HG02970 (cell line): ENCODE results near the gene MYPOP.

ENCODE experiments used
- ATAC-seq: cut with Tn5 transposase; IDR thresholded peaks from one replicate; pipeline ENCODE4 v1.9.1; 2021; ENCODE audit warnings: mild to moderate bottlenecking, moderate library complexity, moderate number of reproducible peaks; ENCODE audit not compliant: unreplicated experiment, low FRiP score

The MYPOP gene

DNA sequence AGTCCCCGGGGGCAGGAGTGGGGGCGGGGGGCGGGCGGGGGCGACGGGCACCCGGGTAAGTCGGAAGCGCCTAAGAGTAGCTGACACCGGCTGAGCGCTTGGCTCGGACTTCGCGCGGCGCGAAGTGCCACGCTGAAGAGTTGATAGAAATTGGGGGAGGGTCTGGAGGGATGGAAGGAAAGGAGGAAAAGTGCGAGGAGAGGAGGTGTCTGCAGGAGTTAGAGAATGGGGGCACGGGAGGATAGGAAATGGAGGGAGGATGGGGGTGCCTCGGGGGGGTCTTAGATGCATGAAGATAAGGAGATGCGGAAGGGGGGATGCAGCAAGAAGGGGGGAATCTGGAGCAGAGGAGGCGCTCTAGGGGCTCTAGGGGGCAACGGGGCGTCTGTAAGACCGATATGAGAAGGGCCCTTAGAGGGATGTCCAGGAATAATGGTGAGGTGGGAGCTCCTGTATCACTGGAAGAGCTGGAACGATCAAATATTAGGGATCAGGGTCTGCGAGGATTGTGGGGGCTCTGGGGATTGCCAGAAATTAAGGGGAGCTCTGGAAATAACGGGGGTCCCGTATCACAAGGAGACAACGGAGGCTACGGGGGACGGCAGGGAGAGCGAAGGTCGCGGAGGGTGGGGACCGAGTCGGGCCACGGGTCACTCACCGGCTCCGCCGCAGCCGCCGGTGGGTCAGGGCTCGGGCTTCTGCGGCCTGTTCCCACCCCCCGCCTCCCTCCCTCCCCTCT lies at the start of gene MYPOP:
TSS of gene MYPOP (minus strand) at position 702 of the 739 bp plus-strand sequence. CDS start 840 bp downstream, outside the sequence.
- no peak for ATAC-seq

GRCh38 chr19:45947926-45948325 lies 45.5 kb upstream of the MYPOP start:
- ATAC-seq = no peak

- no peak for ATAC-seq
Measured at GRCh38 chr19:45940515-45940805, 38.0 kb upstream of the MYPOP start.

DNA sequence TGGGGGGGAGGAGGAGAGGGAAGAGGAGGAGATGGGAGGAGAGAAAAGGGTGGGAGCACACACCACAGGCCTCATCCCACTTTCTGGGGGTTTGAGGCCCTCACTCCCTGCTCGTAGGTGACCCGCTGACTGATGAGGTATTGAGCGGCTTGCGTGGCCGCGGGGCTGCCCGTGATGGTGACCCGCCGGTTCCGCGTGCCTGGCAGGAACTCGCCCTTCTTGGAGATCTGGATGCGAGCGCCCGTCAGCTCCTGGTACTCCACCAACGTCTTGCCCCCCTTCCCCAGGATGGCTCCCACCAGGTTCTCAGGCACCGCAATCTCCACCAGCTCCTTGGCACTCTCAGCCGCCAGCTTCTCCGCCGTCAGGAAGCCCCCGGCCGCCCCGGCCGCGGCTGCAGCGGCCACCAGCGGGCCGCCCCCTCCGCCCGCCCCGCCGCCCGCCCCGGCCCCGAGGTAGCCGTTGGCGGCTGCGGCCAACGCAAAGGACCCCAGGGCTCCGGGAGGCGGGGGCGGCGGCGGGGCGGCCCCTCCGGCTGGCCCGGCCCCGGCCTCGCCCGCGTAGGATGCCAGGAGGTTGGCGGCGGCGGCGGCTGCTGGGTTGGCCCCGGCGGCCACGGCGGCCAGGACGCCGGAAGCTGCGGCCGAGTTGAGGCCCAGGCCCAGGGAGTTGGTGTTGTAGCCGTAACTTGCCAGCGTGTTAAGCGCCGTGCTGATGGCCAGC lies 37.5 kb upstream of the MYPOP start:
- ATAC-seq = no peak

DNA sequence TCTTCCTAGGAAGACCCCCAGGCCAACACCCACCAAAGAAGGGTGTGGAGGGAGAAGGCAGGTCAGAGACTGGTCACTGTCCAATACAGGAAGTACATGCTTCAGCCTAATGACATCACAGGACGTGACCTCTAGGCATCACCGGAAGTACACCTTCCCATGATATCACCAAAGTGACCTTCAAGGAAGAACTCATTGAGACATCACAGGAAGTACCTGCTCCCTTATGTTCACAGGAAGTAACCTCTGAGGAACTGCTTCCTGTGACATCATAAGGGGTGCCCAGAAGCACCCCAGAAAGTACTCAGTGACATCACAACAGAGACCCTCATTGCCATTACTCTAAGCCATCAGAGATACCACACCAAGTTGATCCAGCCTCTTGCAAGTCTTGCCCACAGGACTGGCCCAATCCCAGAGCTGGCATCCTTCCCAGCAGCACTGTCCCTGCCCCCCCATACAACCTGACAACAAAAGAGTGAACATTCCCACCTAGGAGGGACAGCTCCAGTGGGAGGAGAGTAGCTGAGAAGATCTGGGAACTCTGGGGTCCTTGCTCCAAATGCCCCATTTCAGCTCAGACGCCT lies 36.4 kb upstream of the MYPOP start:
- no peak for ATAC-seq

DNA sequence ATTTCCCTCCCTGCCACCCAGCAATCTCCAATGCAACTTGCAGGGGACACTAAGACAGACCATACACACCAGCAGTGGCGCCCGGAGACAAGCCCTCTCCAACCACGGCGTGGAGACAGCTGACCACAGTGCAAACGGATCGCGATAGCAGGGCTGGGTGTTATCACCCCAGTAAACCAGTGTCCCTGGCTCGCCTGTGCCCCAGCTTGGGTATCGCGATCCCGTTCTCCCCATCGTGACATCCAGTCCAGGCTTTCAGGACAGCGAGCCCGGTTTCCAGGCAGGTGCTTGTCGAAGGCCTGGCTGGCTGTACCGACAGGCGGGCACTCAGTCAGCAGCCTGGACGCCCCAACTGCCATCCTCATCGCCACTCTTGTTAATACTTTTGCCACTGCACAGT lies 32.9 kb upstream of the MYPOP start:
- ATAC-seq = no peak

- ATAC-seq = no peak
Measured at GRCh38 chr19:45934551-45935230, 32.3 kb upstream of the MYPOP start.

DNA sequence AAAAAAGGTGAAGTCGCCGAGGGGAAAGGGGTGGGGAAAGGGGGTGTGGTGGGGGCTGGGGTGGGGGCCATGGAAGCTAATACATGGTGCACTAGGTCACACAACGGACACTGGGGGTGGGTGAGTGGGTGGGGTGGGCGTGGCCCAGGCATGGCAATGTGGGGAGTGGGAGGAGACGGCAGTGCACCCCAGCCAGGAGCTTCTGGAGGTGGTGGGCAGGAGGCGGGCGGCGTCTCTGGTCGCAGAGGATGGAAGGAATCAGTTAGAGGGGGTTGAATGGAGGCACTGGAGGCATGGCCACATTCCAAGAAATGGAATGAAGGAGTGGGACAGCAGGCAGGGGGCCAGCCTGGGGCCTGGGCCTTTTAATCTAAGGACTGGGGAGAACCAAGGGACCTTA lies 31.3 kb upstream of the MYPOP start:
- no peak for ATAC-seq

DNA sequence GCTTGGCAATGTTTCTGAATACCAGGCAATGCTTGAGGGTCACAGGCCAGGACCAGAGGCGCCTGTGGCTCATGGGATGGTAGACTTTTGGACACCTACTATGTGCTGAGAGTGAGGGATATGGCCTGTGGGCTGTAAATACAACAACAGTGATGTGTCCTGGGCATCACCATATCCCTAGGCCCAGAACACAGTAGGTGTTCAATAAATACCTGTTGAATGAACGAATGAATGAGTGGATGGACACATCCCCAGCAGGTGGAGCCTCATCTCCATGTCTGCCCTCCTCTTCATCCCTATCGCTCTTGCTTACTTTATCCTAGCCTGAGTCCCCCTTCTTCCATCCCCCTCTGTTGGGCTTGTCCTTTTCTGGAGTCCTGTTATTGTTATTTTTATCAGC lies 28.6 kb upstream of the MYPOP start:
- ATAC-seq = no peak

GRCh38 chr19:45929247-45929646 lies 26.8 kb upstream of the MYPOP start:
- no peak for ATAC-seq

- ATAC-seq = peak; percentile 79
Measured at GRCh38 chr19:45927565-45928261, 25.3 kb upstream of the MYPOP start.

DNA sequence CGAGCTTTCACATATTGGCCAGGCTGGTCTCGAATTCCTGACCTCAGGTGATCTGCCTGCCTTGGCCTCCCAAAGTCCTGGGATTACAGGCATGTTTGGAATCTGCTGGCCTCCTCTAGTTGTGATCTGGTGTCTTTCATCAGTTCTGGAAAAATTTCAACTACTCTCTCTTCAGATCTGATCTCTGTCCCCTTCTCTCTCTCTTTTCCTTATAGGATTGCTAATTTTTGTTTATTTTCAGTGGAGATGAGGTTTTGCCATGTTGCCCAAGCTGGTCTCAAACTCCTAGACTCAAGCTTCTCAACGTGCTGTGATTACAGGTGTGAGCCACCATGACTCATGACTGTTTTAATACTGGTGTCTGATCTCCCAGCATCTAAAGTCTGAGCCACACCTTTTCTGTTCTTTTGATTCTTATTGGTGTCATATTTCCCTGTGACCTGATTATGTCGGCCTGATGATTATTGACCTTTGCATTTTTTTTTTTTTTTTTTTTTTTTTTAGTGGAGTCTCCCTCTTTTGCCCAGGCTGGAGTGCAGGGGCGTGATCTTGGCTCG lies 22.6 kb upstream of the MYPOP start:
- ATAC-seq = no peak

- no peak for ATAC-seq
Measured at GRCh38 chr19:45922281-45922680, 19.9 kb upstream of the MYPOP start.

- no peak for ATAC-seq
Measured at GRCh38 chr19:45920458-45920857, 18.0 kb upstream of the MYPOP start.

- ATAC-seq = no peak
Measured at GRCh38 chr19:45919678-45920077, 17.3 kb upstream of the MYPOP start.

DNA sequence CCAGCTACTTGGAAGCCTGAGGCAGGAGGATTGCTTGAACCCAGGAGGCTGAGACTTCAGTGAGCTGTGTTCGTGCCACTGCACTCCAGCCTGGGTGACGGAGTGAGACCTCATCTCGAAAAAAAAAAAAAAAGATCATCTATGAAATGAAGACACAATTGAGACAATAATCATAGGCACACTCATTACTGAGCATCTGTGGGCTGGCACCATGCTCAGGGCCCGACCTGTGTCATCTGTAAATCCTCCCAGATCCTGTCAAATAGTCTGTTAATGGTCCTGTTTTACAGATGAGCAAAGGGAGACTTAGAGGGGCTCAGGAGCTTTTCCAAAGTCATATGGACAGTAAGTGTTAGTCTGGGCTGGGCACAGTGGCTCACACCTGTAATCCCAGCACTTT lies 16.3 kb upstream of the MYPOP start:
- no peak for ATAC-seq

GRCh38 chr19:45917421-45918091 lies 15.1 kb upstream of the MYPOP start:
- ATAC-seq = no peak

- ATAC-seq = no peak
Measured at GRCh38 chr19:45913874-45914830, 11.7 kb upstream of the MYPOP start, which contains the start of gene NANOS2. Gene NANOS2 (minus strand): TSS chr19:45914778. CDS start chr19:45914693, 85 bp downstream.

DNA sequence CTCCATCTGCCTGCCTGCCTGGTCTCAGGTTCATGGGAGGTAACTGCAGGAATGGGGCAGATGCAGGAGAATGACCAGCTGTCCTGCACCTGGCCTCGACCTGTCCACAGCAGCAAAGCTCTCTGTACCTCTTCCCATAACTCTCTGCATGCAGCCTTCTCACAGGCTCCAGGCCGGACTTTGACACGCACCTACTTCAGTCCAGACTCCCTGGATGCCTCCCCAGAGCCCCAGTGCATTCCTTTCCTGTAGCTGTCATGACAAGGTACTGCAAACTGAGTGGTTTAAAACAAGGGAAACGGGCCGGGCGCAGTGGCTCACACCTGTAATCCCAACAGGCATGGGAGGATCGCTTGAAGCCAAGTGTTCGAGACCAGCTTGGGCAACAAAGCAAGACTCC lies 8.9 kb upstream of the MYPOP start:
- no peak for ATAC-seq
